Brain microvascular endothelial cell (primary cell): Measurements from ENCODE around the gene GALNT18.

Source experiments
- DNase-seq: peaks from one replicate; pipeline ENCODE4 v3.0.0-alpha.2; 2020
- H3K27ac ChIP-seq: fragments of 250-450 bp; sonication (Bioruptor Pico); 2 replicates; pipeline ENCODE4 v1.5.1; 2020; ENCODE audit warnings: mild to moderate bottlenecking, moderate library complexity
- H3K27me3 ChIP-seq: fragments of 250-450 bp; sonication (Bioruptor Pico); replicated peaks from 2 replicates; pipeline ENCODE4 v1.5.1; 2020; ENCODE audit warnings: mild to moderate bottlenecking
- H3K36me3 ChIP-seq: fragments of 250-450 bp; sonication (Bioruptor Pico); replicated peaks from 2 replicates; pipeline ENCODE4 v1.5.1; 2020; ENCODE audit warnings: mild to moderate bottlenecking
- H3K4me3 ChIP-seq: 2 replicates; pipeline ENCODE4 v1.5.1; 2011; ENCODE audit warnings: low read depth, mild to moderate bottlenecking, control low read depth, low read length, moderate library complexity
- CTCF ChIP-seq: IDR thresholded peaks from 2 replicates; pipeline ENCODE4 v1.5.1; 2011; ENCODE audit warnings: low read depth, mild to moderate bottlenecking, moderate library complexity, low read length, control low read depth, inconsistent platforms; ENCODE audit errors: missing control alignments
- in situ Hi-C: cut with HindIII; loops from 2 replicates; pipeline ENCODE4 v1.10.0; 2017; ENCODE audit warnings: low sequenced_read_pairs, low pct_ligation_motif_present

The GALNT18 gene

GRCh38 chr11:11382858-11383532 lies 238.8 kb downstream of the GALNT18 start:
- Histone ChIP-seq H3K27ac (no peak overlapping the region), H3K27me3 (no peaks in the 10 kb centered on the region), H3K4me3 (no peak overlapping the region), H3K36me3 (no peaks in the 10 kb centered on the region)
- in situ Hi-C loops: no loop called here
- no peak for TF ChIP-seq CTCF
- DNase-seq: no peak

GRCh38 chr11:11381471-11382105 lies 240.2 kb downstream of the GALNT18 start:
- H3K27me3 ChIP-seq: no peaks in the 10 kb centered on the region
- no peak for TF ChIP-seq CTCF
- no peak overlapping the region for H3K27ac ChIP-seq
- no peak for DNase-seq
- H3K4me3 ChIP-seq: no peak overlapping the region
- in situ Hi-C loops: no loop called here
- H3K36me3 ChIP-seq: no peaks in the 10 kb centered on the region

GRCh38 chr11:11380883-11381282 lies 240.9 kb downstream of the GALNT18 start:
- in situ Hi-C loops: no loop called here

GRCh38 chr11:11380340-11380739 lies 241.5 kb downstream of the GALNT18 start:
- Histone ChIP-seq H3K36me3 (no peaks in the 10 kb centered on the region), H3K27me3 (no peaks in the 10 kb centered on the region), H3K27ac (no peak overlapping the region), H3K4me3 (no peak overlapping the region)
- TF ChIP-seq CTCF: no peak
- in situ Hi-C loops: no loop called here
- DNase-seq: no peak

More at GRCh38 chr11:11380883-11381282, 240.9 kb downstream of the GALNT18 start:
- Histone ChIP-seq H3K27me3 (no peaks in the 10 kb centered on the region), H3K27ac (no peak overlapping the region), H3K36me3 (no peaks in the 10 kb centered on the region), H3K4me3 (no peak overlapping the region)
- no peak for DNase-seq
- TF ChIP-seq CTCF: no peak

- H3K36me3 ChIP-seq: no peaks in the 10 kb centered on the region
- no peak overlapping the region for H3K4me3 ChIP-seq
- in situ Hi-C loops: no loop called here
- no peaks in the 10 kb centered on the region for H3K27me3 ChIP-seq
- H3K27ac ChIP-seq: no peak overlapping the region
- DNase-seq: no peak
- TF ChIP-seq CTCF: no peak
Measured at GRCh38 chr11:11379661-11380060, 242.1 kb downstream of the GALNT18 start.
